Thyroid gland (tissue), 4 donors: ENCODE data around the gene USP48.

Experiments used
- CTCF ChIP-seq, 6 experiments: fragments of 200-600 bp in 3 of 6; fragments of 450-650 bp in 3 of 6; sonication (generic) in 3 of 6; IDR thresholded peaks; one replicate each; pipeline ENCODE4 v1.5.1; 2016 to 2019; ENCODE audit warnings: antibody characterized with exemption in 6 of 6, mild to moderate bottlenecking in 2 of 6, inconsistent platforms in 1 of 6, moderate library complexity in 1 of 6
- POLR2A ChIP-seq, 2 donors: fragments of 450-650 bp; IDR thresholded peaks; one replicate each; pipeline ENCODE4 v1.6.1; 2017; ENCODE audit warnings: antibody characterized with exemption in 2 of 2, mild to moderate bottlenecking in 2 of 2, moderate library complexity in 1 of 2

GRCh38 chr1:21823206-21823979, 40.4 kb upstream of the USP48 start:
- TF ChIP-seq CTCF (IDR thresholded peaks at IDR 0.05) (no peak), POLR2A (IDR thresholded peaks at IDR 0.05) (no peak)
